ENCODE results near the gene AP5Z1. TPM values are rescaled to one million over a fixed set of nuclear protein-coding genes. Genes with fewer than 3 reads are reported as not detected.
A peak's percentile ranks its signal among the peaks of the same experiment; 100 is the strongest.

Gene AP5Z1
- total RNA-seq, 4 donors from 2014 or later, result 51.0 to 93.0 (median 69.9) TPM

DNA sequence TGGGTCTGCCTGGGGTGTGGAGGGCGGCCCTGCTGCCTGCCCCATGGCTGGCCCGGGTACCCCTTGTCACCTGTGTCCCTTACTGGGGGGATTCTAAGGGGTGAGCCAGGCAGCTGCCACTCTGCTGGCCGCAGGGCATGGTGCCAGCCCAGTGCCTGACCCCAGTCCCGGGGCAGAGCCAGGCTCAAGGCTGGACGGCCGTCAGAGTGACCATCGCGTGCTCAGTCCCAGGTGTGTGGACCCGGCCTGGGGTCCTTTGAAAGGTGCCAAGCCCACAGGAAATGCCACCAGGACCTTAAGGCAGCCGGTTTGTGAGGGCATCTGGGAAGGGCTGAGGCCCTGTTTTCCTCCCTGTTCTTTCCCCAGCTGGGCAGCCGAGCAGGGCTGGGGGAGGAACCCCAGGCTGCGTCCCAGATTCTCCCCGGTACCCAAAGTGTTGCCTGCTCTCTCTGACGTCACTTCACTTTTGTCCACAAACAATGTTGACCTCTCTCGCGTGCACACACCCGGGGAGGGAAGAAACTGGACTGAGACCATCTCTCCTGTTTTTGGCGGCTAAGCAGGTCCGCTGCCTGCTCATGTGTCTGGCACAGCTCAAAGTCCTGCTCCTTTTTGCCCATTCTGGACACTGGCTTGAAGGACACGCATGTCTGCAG is 48.8 kb downstream of the AP5Z1 start:
- TF ChIP-seq POLR2A (IDR thresholded peaks at IDR 0.05) (no peak), CTCF (IDR thresholded peaks at IDR 0.05) (no peak)
- H3K36me3 ChIP-seq, result no peaks in the 10 kb centered on the region

GRCh38 chr7:4825081-4825480 is 49.7 kb downstream of the AP5Z1 start:
- Histone ChIP-seq H3K4me1 (no peaks in the 10 kb centered on the region), H3K9me3 (no peaks in the 10 kb centered on the region), H3K4me3 (no peak overlapping the region), H3K27me3 (no peaks in the 10 kb centered on the region), H3K36me3 (no peaks in the 10 kb centered on the region), H3K27ac (no peak overlapping the region)
- no peak for TF ChIP-seq POLR2A (IDR thresholded peaks at IDR 0.05)
- TF ChIP-seq CTCF (IDR thresholded peaks at IDR 0.05), result no peak
- peak in 1 of 3 donors; percentile 26 for DNase-seq

More for the DNA sequence above, 48.8 kb downstream of the AP5Z1 start:
- Histone ChIP-seq H3K27me3 (no peaks in the 10 kb centered on the region), H3K4me1 (no peaks in the 10 kb centered on the region), H3K4me3 (no peak overlapping the region), H3K27ac (no peak overlapping the region), H3K9me3 (no peaks in the 10 kb centered on the region)
- DNase-seq, result peak in 1 of 3 donors; percentile 26

GRCh38 chr7:4828720-4829383 is 53.4 kb downstream of the AP5Z1 start:
- no peak overlapping the region for H3K27ac ChIP-seq
- no peaks in the 10 kb centered on the region for H3K27me3 ChIP-seq
- H3K9me3 ChIP-seq, result no peaks in the 10 kb centered on the region
- H3K36me3 ChIP-seq, result no peaks in the 10 kb centered on the region
- H3K4me3 ChIP-seq, result no peak overlapping the region
- no peaks in the 10 kb centered on the region for H3K4me1 ChIP-seq
- TF ChIP-seq CTCF (IDR thresholded peaks at IDR 0.05) (no peak), POLR2A (IDR thresholded peaks at IDR 0.05) (no peak)
- DNase-seq, result peak in 1 of 3 donors; percentile 38

GRCh38 chr7:4830176-4830575 is 54.8 kb downstream of the AP5Z1 start:
- Histone ChIP-seq H3K27ac (no peak overlapping the region), H3K36me3 (no peaks in the 10 kb centered on the region), H3K9me3 (no peaks in the 10 kb centered on the region), H3K4me1 (no peaks in the 10 kb centered on the region), H3K4me3 (no peak overlapping the region), H3K27me3 (no peaks in the 10 kb centered on the region)
- no peak for TF ChIP-seq POLR2A (IDR thresholded peaks at IDR 0.05)
- peak in 4 of 6 experiments; percentile 42 to 80 (median 62) for TF ChIP-seq CTCF (IDR thresholded peaks at IDR 0.05)
- peak; percentile 32 to 65 (median 62) for DNase-seq

GRCh38 chr7:4831723-4832495 is 56.5 kb downstream of the AP5Z1 start:
- H3K27me3 ChIP-seq, result no peaks in the 10 kb centered on the region
- H3K27ac ChIP-seq, result no peak overlapping the region
- no peaks in the 10 kb centered on the region for H3K9me3 ChIP-seq
- no peak overlapping the region for H3K4me3 ChIP-seq
- no peak for TF ChIP-seq CTCF (IDR thresholded peaks at IDR 0.05)
- TF ChIP-seq POLR2A (IDR thresholded peaks at IDR 0.05), result no peak
- no peak for DNase-seq
- H3K36me3 ChIP-seq, result no peaks in the 10 kb centered on the region
- H3K4me1 ChIP-seq, result no peaks in the 10 kb centered on the region

All from Peyer's patch (tissue), 4 donors.